ENCODE results near the gene CDC42BPG.

The CDC42BPG gene

DNA sequence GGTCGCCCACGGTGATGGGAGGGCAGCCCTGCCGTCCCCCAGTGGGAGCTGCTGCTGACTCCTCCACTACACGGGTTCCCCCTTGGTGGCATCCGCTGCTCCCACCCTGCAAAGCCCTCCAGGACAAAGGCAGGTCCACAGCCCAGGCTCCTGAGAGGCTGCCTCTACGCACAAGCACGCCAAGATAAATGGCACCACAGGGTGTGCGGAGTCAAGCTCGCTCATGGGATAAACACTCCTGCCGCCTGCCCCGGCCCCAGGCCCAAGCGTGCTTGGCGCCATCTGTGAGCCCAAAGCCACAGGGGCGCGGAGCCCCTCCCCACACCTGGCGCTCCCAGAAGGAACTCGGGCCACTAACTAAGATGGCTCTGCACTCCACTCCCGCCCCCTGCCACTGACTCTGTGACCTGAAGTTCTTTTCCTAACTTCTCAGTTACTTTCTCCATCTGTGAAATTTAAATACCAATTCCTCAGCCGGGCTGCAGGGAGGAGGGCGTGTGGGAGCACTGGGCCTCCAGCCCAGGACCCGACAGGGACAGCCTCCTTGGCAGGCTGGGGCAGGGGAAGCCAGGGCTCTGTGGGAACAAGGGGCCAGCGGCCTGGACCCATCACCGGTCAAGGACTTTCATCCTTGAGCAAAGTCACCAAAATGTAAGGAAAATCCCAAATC lies 19.1 kb upstream of the CDC42BPG start:
- DNase-seq: no peak

DNA sequence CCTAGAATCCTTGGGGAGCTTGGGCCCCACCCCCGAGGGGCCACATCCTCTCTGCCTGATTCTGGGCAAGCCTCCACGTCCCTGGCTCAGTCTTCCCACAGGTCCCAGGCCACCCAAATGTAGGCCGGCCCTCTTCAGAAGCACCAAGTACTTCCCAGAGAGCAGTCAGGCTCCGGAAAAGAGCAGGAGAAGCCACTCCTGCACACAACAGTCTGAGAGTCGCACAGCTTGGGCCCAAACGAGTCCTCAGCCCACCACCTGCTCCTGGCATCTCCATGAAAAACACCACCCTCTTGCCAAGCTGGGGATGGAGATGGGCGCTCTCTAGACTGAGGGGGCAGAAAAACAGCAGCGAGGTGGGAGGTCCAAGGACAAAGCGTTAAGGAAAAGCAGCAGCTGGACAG lies 18.5 kb upstream of the CDC42BPG start:
- no peak for DNase-seq

DNA sequence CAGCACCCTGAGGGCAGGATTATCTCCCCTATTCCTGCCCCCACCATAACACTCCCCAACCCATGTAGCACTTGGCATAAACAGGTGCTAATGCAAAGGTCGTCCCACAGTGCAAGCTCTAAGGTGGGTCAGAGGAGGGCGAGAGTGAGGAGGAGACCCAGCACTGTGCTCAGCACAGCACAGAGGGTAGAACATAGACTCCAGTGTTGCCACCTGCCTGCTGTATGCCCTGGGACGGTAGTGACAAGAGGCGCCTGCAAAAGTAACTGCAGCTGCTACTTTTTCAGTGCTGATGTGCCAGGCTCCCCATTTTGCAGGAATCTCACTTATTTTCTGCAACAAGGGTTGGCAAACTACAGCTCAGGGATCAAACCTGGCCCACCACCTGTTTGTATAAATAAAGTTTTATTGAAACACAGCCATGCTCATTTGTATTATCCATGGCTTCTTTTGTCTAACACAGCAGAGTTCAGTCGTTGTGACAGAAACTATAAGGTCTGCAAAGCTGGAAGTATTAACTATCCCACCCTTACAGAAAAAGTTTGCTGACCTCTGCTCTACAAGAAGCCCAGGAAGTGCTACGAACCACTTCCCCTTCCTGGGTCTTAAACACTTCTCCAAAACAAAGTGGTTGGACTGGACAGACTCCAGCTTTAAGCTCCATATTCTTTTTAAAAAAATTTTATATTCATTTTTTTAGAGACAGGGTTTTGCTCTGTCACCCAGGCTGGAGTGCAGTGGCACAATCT lies 16.9 kb upstream of the CDC42BPG start:
- no peak for DNase-seq

DNA sequence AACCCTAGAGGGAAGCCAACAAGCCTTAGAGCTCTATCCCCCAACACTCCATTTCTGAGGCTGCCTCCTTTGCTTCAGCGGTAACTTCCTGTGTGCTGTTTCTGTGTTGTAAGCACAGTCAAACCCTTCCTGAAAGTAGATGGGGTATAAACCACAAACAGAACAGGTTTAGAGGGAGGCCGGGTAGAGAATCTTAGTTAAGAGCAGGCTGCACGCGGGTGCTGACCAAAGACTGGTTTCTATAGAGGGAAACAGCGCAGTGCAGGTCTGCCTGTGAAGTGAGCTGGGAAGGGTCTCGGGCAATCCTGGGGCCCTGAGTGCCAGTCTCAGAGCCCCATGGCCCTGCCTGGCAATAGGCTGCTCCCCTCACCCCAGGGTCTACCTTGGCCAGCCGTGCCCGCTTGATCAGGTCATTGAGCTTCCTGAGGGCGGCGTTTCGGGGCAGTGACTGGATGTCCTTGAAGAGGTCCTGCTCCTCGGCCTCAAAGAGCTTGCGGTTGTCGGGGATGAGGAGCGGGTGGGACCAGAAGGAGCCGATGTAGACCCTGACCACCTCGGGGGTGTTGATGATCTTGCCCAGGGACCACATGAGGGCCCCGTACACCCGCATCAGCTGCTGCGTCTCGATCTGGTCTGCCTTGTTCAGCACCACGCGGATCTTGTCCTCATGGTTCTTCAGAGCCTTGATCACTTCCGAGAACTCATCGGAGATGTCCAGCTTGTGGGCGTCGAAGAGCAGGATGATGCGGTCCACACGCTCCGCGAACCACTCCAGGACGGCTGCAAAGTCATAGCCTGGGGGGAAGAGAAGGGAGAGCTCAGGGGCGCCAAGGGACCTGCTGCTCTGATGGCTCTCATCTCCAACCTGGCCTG lies 15.3 kb upstream of the CDC42BPG start:
- no peak for DNase-seq

DNA sequence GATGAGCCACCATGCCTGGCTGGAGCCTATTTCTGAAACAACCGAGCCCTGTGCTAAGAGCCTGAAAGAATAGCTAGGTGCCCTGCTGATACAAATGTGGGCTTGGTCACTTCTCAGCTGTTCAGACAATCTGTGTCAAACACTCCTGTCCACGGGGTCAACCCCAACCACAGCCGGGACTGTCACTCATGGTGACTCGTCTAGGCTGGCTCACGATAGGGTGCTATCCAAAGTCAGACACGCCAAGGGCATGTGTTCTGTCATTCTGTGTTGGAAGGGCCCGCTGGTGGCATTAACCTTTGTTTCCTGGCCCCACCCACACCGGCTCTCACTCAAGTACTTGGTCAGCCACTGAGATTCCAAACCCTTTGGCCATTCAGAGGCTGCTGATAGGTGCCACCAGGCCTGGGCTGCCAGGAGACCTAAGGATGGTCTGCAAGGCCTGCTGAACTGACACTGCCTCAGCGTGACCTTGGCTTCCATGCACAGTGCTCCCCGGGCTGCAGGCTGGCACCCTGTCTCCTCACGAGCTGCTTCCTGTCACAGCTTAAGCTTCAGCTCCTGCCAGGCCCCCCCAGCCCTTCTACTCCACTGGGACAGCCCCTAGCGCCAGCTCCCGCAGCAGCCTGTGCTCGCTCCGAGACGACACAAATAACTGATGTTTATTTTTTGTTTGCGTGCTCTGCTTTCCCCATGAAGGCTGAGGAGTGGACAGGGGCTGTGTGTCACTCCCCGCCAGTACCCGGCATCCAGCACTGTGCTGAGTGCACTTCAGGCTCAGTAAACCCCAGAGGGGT lies 14.2 kb upstream of the CDC42BPG start:
- no peak for DNase-seq

DNA sequence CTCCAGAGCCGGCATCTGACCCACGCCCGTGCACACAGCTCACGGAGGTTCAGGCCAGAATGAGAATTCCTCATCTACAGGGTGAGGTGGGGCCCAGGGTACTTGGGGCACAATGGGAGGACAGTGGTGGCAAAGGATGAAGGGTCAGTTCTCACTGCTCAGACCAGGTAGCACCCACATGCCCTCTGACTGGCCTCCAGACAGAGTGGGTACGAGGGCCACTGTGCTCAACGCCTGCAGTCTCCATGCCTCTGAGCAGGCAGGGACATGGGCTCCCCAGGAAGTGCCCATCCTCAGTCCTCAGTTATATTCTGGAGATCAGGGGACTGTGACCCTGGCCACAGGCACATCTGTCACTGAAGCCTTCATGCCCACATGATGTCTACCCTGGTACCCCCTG lies 13.0 kb upstream of the CDC42BPG start:
- DNase-seq: no peak

DNA sequence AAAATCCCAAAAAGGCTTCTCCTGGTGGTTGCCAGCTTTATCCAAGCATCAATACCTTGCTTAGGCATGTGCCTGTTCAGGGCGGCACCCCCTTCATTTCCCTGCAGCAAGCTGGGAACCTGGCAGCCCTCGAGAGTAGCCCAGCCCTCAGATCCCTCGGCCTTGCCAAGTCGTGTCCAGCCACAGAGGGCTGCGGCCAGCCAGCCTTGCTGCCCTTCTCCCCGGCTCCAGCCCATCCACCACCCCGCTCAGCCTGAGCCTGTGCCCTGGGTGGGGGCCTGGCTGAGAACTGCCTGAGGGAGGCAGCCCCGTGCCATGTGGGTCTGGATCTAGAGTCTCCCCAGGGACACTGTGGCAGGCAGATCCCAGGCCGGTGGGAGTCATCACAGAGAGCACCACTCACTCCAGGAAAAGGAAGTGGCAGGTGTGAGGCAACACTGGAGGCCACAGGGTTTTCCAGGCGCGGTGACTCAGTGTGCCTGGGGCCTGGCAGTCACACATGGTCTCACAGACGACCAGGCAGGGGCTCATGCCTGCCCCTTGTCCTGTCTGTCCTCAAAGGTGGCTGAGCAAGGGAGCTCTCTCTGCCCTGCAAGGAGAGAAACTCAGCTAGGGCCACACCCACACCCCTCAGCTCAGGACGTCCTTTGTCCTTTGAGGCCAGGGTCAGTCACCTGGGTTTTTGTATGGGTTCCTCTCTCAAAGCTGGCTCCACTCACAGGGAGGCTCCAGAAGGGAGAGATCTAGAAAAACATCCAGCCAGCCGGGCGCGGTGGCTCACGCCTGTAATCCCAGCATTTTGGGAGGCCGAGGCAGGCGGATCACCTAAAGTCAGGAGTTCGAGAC lies 12.2 kb upstream of the CDC42BPG start:
- peak in 1 of 2 experiments; percentile 44 for DNase-seq

DNA sequence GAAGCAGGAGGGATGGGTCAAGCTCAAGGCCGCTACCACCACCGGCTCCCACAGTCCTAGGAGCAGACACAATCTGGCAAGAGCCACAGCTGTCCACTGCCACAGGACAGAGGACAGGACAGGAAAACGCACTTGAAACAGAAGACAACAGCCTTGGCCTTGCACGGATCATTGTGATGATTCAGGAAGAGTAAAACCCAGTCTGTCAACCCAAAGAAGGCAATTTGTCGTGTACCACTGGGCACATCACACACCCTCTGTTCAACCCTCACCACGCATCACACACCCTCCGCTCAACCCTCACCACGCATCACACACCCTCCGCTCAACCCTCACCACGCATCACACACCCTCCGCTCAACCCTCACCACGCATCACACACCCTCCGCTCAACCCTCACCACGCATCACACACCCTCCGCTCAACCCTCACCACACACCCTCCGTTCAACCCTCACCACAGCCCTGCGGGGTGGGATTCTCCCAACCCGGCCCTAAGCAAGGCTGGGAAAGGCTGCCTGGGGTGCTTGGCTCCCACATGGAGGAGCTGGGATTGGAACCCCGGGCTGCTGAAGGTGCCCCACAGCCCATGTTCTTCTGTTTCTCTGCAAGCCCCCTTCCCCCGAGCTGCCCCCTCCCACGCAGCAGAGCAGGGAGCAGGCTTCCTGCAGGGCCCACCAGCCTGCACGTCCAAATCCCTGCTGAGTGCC lies 11.3 kb upstream of the CDC42BPG start:
- no peak for DNase-seq

DNA sequence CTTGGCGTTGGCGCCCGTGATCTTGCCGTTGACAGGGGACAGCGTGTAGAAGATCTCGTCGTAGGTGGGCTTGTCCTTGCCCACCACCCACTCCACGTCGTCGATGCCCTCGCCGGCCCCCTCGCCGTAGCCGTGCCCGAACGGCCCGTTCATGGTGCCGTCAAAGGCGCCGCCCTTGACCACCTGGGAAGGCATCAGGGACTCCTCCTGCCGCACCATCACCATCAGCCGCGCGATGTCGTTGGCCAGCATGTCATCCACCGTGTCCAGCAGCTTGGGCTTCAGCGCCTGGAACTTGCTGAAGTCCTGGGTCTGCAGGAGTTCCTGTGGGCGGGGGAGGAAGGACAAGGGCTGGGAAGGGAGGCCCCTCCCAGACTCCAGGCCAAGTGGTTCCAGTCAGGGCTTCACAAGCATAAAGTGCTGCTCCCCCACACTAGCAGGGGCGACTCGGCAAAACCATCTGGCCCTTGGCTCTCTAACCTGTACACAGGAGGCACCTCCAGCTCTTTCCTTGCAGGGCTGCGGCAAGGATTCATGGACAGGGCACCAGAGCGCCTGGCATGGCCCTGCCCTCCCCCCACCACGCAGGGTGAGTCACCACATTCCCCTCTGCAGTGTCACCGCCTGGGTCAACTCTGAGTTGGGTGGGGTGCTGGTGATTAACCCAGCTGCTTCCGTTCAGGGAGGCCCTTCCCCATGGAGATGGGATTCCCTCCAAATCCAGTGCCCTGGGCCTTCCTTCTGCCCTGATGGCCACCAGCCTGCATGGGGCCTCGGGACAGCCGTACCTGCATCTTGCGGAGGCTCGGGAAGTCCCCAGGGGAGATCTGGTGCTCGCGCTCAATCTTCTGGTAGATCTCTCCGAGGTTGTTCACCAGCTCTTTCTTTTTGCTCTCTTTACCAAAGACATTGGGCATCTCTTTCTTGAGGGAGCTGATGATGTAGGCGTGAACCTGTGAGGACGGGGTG lies 10.4 kb upstream of the CDC42BPG start:
- peak in 1 of 2 experiments; percentile 49 for DNase-seq

DNA sequence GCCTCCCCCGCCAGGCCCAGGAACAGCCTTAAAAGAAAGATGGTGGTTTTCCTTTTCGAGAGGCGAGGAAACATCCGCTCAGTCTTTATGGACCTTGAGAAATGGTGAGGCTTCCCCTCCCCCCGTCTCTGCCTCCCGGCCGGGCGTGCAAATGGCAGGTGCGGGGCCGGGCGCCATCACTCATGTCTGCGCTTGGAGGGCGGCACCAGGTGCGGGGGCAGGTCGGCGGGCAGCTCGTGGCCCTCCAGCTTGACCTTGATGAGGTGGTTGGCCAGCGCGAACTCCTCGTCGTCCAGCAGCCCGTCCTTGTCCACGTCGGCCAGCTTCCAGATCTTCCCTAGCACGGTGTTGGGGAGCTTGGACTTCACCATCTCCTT lies 9.7 kb upstream of the CDC42BPG start:
- DNase-seq: no peak

DNA sequence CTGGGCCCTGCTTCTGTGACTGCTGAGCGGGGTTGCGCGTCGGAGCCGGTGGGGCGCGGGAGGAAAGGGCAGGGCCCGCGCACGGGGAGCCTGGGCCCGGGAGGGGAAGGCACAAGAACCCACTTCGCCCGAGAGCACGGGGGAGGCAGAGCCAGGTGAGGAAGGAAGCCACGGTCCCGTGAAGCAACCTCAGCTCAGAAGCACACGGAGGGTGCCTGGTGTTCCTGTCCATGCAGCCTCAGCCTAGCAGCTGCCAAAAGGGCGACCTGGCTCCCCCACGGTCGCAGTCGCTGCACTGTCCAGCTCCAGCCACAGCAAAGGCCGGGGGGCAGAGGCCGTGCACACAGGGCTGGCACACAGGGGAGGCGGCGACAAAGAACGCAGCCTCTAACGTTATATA lies 9.3 kb upstream of the CDC42BPG start:
- no peak for DNase-seq

DNA sequence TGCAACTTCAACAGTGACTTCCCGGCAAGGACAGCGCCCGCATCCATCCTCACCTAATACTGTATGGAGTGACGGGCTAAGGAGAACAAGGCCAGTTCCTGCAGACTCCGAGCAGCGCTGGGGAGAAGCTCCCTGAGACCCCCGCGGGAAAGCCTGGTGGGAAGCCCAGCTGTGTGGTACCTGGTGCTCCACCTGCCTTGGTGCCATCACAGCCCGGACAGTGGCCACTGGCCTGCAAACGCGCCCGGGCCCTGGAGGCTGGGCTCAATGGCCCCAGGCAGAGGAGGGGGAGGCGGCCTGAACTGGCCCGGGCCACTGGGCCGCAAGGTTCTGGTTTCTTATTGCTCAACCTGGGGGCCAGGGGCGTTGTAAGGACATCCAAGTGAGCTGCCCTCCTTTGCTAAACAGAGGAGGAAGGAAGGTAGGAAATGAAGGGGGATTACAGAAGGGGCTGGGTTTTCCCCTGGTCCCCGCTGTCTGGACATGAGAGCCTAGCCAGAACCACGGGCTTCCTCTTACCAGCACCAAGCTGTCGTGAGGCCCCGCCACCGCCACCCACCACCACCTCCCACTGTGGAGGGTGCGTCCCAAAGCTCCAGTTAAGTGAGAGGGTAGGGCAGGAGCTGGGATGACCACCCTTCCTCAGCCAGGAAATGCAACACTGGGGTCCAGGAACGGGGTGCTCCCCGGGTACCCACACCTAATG lies 8.5 kb upstream of the CDC42BPG start:
- no peak for DNase-seq

DNA sequence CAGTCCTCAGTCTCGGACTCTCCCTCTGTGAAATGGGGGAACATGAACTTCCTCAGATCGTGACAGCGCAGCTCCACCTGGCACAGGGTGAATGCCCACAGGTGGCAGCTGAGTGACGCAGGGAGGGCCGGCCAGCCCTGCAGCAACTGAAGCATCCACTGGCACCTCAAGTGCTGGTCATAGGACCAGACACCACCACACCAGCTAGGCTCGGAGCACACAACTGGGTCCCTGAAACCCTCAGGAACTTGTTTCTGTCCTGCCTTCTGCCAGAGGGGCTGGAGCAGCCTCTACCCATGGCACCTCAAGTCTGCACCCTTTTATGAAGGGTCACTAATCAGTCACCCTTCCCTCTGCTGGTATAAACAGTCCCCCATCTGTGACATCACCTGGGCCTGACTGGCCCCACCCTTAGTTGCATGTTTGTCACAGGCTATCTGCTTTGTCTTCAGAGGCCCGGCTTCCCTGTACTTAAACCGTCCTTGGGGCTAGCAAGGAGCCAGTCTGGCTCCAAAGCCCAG lies 7.4 kb upstream of the CDC42BPG start:
- no peak for DNase-seq

DNA sequence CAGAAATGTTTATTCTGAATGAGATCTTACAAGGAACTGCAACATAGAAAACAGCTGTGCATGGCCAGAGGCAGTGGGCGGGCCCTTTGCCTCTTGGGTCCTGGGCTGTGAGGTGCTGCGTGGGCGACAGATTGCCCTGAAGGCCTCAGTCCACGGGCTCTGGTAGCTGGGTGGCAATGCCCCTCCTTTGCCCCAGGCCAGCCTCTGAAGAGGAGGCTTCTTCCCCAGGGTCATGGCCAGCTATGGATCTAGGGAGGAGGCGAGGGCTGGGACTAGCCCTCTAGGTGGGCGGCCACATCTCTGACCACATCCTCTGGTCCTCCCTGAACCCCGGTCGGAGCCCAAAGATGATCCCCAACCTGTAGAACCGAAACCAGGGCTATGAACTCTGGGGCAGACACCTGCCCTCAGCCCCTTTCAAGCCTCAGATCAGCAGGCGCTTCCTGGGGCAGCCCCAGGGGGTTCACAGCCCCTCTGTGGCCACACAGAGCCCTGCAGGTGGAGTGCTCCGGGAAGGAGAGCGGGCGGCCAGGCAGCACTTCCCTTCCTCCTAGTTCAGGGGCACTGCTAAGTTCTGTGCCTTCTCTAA lies 6.6 kb upstream of the CDC42BPG start:
- no peak for DNase-seq

DNA sequence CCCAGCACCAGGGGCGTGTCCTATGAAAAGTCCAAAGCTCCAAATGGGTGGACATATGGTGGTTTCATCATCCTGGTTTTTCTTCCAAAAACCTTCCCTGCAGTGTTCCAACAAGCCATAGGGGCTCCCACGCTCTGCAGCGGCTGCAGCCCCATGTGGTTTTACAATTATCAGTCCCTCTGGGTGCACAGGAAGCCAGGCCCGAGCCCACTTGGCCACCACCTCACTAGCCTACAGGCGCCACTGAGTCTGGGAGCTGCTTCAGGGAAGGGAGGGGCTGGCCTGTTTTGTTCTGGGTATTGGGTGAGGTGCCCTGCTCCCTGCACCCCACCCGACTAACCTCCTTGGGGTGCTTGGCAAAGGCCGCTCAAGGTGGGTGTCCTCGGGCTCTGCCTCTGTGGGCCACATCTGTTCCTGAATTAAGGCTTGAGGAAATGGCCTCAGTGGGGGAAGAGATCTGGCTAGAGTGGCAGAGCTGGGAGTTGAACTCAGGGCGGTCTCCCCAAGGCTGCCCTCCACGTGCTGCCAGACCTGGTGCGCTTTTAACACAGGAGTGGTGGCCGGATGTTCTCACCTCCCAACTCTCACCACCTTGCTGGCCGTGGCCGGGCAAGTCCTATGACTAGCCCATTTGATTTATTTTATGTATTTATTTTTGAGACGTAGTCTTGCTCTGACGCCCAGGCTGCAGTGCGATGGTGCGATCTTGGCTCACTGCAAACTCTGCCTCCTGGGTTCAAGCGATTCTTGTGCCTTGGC lies 5.3 kb upstream of the CDC42BPG start:
- no peak for DNase-seq

DNA sequence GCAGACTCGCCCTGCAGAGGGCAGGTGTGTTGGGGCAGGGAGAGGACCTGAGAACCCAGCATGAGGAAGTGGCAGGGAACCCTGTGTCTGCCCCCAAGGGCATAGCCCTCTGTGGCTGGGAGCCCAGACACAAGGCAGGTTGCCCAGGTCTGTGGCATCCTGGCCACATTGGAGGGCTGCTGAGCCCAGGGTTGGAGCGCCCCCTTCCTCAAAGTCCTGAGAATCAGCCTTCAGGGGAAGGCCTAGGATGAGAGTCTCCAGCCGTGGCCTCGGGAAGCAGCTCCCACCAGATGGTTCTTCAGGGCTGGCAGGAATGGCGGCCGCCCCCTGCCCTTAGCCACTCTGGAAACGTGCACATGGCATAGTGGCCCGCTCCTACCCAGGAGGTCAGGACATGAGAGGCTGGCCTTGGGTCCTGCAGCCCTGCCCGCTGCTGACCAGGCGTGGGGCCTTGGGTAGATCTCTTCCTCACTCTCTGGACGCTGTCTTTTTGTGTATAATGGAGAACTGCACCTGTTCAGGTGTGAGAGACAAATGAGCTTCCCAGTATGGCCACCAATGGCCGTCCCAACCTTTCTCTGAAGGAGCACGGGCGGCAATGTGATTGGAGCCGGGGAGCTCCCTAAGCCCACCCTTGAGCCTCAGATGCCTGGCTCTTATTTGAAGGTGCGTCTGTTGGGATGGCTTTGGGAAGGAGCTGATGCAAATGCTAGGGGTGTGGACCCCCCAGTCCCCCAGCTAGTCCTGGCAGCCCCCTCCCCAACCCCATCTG lies 4.6 kb upstream of the CDC42BPG start:
- DNase-seq: no peak

DNA sequence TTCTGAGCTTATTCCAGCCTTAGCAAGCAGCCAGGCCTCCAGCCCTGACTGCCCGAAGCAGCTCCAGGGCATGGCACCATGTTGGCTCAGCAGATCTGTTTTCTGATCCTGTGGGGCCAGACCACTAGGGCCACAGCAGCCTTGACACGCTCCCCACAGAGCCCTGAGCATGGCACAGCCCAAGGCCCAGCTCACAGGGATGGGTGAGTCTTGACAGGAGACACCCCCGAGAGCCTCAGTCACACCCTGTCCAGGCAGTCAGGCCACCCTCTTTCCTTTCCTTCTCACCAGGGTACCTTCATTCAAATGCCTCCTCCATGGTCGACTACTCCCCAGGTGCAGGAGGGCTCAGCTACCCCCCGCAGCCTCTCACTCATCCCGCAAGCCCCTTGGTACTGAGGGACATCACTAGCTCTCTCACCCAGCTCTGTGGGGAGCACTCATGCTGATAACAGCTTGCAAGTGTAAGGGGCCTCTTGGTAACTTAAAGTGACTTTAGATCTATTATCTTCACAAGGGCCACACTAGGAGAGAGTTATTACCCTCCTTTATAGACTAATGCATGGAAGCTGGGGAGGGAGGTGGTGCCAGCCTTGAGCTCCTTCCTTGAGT lies 3.9 kb upstream of the CDC42BPG start:
- no peak for DNase-seq
